SW 1271 (cell line): Measurements from ENCODE around the gene CDK13.
A peak's percentile ranks its signal among the peaks of the same experiment; 100 is the strongest.
"Not testable (repeated sequence)": the region's sequence is repeated elsewhere in the genome, so short reads cannot be mapped to it uniquely, and the experiment has no call there.

Experiments
- DNase-seq, 2 experiments: peaks; one replicate each; lab custom pipeline; 2025; lab: John Stamatoyannopoulos, UW

CDK13 gene

GRCh38 chr7:39949971-39950472 lies at the start of gene CDK13:
Gene CDK13, plus strand, starts transcription at chr7:39950256. Its CDS starts 386 bp downstream, at chr7:39950642.
- peak; percentile 71 to 77 for DNase-seq

- no peak for DNase-seq
Observed at GRCh38 chr7:39904077-39904486, 46.0 kb upstream of the CDK13 start.

DNA sequence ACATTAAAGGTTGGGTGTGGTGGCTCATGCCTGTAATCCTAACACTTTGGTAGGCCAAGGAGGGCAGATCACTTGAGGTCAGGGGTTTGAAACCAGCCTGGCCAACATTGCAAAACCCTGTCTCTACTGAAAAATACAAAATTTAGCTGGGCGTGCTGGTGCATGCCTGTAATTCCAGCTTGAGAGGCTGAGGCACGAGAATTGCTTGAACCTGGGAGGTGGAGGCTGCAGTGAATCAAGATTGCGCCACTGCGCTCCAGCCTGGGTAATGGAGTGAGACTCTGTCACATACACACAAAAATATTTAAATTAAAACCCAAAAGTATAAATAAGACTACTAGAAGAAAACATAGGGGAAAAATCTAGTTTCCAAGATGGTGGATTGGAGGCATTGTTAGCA lies 41.9 kb upstream of the CDK13 start:
- DNase-seq, result no peak

DNA sequence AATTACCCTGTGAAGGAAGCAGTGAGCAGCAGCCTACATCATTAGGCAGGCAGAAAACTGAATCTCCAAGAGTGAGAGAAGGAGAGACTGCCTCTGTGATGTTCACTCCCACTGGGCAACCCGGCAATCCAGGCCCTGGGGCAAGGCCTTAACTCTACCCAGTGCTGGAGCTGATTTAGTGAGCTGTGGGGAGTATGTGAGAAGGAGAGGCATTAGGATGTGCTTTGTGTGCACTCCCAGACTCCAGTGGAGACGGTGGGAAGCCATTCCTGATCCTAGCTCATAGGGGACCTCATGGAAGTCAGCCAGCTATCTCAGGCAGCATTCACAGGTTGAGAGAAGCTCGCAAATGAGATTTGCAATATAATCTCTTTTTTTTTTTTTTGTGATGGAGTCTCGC lies 41.1 kb upstream of the CDK13 start:
- DNase-seq, result no peak

DNA sequence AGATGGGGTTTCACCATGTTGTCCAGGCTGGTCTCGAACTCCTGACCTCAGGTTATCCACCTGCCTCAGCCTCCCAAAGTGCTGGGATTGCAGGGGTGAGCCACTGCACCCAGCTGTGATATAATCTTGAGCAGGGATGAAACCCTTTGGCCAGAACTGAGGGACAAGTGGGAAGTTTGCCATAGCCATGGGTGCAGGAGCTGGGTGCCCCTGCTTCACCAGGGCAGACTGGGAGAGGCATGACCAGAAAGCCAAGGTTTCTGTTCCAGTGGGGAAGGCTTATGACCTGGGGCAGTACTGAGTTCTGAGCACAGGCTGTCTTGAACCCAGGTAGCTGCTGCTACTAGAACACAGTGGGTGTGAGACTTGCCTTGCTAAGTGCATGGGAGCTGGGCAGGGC lies 40.5 kb upstream of the CDK13 start:
- no peak for DNase-seq

GRCh38 chr7:39910108-39910869 lies 39.8 kb upstream of the CDK13 start:
- no peak for DNase-seq

DNA sequence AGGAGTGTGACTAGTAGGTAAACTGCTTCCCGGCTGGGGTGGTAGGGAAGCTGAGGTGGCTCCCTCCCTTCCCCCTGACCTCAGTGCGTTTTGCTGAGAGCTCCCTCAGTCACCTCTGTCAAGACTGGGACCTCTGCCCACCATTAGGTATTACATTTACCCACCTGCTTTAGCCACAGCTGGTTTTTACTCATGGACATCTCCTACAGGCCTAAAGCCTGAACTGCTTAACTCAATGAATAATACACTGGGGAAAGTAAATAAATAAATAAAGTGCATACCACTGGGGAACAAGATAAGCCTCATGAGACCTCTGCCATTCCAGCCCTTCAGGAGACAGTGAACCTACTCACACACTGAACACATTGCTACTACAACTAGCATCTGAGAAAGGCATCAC lies 38.9 kb upstream of the CDK13 start:
- DNase-seq, result no peak

GRCh38 chr7:39915847-39916246 lies 34.2 kb upstream of the CDK13 start:
- not testable (repeated sequence) for DNase-seq

- DNase-seq, result no peak
Observed at GRCh38 chr7:39919646-39920045, 30.4 kb upstream of the CDK13 start.

DNA sequence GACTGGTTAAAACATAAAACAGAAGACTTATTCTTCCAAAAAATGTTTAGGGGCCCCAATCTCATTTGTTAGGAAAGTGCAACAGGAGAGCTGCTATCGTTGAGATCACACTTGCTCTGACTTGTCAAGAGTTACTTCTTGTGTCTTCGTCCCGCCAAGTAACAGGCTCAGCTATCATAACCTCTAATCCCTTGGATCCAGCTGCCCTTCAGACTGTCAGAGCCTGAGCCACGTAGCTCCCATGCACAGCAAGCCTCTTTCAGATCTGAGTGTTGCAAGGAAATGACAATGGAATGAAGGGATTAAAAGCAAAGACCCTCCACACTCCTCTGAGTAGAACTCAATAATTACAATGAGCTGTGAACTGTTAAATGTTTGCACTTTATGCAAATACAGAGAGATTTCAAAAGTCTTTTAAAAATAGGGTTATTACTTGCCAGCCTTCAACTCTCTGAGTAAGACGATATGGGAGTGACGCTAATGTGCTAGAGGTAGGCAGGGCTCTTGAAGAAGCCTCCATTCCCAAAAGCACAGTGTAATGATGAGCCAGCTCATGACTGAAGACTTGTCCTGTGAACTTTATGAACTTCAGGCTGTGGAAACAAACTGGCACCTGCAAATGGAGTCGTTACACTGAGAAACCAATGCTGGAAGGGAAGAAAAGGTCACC lies 28.4 kb upstream of the CDK13 start:
- DNase-seq, result no peak

GRCh38 chr7:39922580-39922979 lies 27.5 kb upstream of the CDK13 start:
- DNase-seq, result no peak

DNA sequence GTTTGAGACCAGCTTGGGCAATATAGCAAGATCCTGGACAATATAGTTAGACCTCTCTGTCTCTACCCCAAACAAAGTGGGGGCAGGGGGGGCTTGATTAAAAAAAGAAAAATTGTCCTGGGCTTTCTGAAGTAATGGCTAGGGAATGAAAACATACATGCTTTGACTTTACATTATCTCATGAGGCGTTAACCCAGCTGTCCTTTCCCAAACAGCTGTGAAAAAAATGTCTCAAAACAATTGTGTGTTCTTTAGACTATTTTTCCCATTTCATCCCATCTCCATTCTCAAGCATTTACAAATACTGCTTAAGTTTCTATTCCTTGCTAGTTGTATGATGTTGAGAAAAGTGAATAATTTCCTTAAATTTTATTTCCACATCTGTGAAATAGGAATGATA lies 27.0 kb upstream of the CDK13 start:
- no peak for DNase-seq

DNA sequence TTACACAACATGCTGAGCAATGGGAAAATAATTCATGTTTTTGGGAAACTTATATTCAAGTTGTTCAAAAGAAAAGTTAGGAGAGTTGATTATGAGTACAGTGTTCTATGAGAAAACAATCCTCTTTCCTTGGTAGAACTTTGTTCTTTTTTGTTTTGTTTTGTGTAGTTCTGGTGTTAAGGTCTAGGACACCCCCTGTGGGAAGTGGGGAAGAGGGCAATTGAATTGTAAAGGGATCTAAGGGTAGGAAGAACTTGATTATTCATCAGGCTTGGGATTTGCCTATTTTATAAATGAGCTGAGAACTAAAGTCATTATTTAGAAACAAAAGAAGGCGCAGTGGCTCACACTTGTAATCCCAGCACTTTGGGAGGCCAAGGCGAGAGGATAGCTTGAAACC lies 25.9 kb upstream of the CDK13 start:
- no peak for DNase-seq

- no peak for DNase-seq
Observed at GRCh38 chr7:39926111-39926510, 23.9 kb upstream of the CDK13 start.

GRCh38 chr7:39927018-39927417 lies 23.0 kb upstream of the CDK13 start:
- DNase-seq, result no peak

- DNase-seq, result no peak
Observed at GRCh38 chr7:39934132-39934531, 15.9 kb upstream of the CDK13 start.

- no peak for DNase-seq
Observed at GRCh38 chr7:39936761-39937160, 13.3 kb upstream of the CDK13 start.

DNA sequence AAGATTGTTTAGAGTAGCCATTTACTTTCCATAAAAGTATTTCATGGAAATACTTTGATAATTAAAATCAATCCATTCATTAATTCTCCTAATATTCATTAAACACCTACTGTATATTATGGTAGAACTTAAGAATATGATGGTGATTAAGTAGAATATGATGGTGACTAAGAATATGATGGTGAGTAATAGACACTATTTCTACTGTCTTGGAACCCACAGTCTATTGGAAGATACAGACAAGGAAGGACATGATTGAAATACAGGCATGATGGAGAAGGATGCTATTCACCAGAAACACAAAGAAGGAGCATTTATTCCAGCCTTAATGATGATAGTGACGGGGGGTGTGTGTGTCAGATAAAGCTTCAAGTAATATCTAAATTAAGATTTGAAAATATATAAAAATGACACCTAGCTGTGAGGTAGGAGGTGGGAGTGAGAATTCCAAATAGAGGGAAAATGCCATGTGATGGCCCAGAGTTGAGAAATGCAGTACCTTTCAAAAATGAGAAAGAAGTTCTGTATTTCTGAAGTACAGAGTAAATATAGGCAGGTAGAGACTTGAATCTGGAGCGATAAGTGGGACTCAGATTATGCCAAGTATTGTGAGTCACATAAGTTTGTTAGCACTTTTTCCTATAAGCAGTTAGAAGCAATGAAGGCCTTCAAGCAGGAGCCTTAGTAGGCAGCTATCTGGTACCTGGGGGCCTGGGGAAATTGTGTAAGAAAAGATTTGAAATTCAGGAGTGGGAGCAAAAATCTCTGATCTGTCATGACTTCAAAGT lies 12.5 kb upstream of the CDK13 start:
- DNase-seq, result no peak

DNA sequence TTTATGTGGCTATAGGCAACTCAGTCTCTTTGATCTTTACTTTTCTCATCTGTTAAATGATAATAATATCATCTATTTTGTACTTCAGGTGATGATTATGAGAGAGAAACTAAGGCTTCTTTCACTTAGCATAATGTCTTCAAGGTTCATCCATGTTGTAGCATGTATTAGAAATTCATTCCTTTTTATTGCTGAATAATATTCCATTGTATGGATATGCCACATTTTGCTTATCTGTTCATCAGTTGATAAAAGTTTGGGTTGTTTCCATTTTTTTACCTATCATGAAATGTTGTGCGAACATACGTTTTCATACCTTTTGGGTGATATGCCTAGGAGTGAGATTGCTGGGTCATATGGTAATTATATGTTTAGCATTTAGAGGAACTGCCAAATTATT lies 7.2 kb upstream of the CDK13 start:
- no peak for DNase-seq

DNA sequence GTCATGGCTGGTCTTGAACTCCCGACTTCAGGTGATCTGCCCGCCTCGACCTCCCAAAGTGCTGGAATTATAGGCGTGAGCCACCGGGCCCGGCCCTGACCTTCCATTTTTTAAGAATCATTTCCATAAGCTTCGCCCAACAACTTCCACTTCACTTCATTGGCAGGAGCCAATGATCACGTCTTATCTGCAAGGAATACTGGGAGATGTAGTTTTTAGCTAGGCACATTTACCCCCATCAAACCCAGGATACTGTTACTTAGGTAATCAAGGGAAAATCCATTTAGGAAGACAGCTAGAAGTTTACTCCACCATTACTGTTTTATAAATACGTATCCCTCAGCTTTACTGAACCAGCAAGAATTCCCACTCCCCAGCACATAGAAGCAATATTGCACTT lies 3.4 kb upstream of the CDK13 start:
- no peak for DNase-seq

DNA sequence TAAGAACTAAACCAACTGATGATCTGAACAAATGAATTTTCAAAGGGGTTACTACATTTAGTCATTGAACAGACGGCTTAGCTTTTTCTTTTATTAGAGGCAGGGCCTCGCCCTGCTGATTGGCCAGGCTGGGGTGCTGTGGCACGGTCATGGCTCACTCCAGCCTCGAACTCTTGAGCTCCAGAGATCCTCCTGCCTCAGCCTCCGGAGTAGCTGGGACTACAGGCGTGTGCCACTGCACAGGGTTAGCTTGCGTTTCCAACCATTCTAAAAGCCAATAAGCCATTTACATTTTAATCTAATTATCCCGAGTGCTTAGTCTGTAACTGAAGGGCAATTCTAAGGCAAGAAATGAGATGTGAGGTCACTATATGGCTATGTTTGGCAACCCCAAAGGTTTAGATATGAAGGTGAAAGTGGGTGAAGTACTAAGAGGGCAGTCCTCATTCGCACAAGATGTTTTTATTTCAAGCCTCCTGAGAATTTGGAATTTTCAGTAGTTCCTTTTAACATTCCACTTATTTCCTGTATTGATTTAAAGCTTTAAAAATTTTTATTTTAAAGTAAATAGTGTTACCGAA lies 1.6 kb upstream of the CDK13 start:
- DNase-seq, result no peak
